K562 (cell line): ENCODE data around the gene MYOM1. TPM values are rescaled to one million over a fixed set of nuclear protein-coding genes. Genes with fewer than 3 reads are reported as not detected.

Experiments used
- BMI1 ChIP-seq: fragments of 150-350 bp; IDR thresholded peaks from 2 replicates; pipeline ENCODE4 v1.6.1; 2014; ENCODE audit warnings: low read length
- BRF1 ChIP-seq: IDR thresholded peaks from 3 replicates; pipeline ENCODE4 v1.6.1; 2011; ENCODE audit warnings: borderline replicate concordance, mild to moderate bottlenecking; ENCODE audit not compliant: insufficient read length; ENCODE audit errors: extremely low read depth
- CBX2 ChIP-seq: fragments of 200-600 bp; sonication (generic); IDR thresholded peaks from one replicate; pipeline ENCODE4 v1.6.1; 2012; ENCODE audit warnings: mild to moderate bottlenecking, low read length, inconsistent platforms; ENCODE audit not compliant: insufficient read depth, poor library complexity, severe bottlenecking
- CBX5 ChIP-seq: IDR thresholded peaks from 2 replicates; pipeline ENCODE4 v1.6.1; 2014; ENCODE audit warnings: low read depth, borderline replicate concordance
- EZH2 ChIP-seq: IDR thresholded peaks from 2 replicates; pipeline ENCODE4 v1.6.1; 2012; ENCODE audit warnings: low read depth, mild to moderate bottlenecking, inconsistent platforms, low read length, borderline replicate concordance
- GABPA ChIP-seq: fragments of 200-800 bp; sonication (Bioruptor generic); conservative IDR thresholded peaks from 2 replicates; pipeline ENCODE4 v1.6.1; 2016; ENCODE audit warnings: low read depth, missing genetic modification characterization, missing compliant biosample characterization
- GTF2A2 ChIP-seq: IDR thresholded peaks from 2 replicates; pipeline ENCODE4 v1.6.1; 2016; ENCODE audit warnings: mild to moderate bottlenecking, missing genetic modification characterization, missing compliant biosample characterization
- HDAC6 ChIP-seq: IDR thresholded peaks from 2 replicates; pipeline ENCODE4 v1.6.1; 2012; ENCODE audit warnings: low read depth, mild to moderate bottlenecking, control low read depth, inconsistent platforms, low read length, moderate library complexity
- KDM4B ChIP-seq, 2 experiments: fragments of 450-650 bp in 1 of 2; sonication (generic) in 1 of 2; IDR thresholded peaks; 2 replicates each; pipeline ENCODE4 v1.6.1; 2016 to 2017; ENCODE audit warnings: borderline replicate concordance in 2 of 2, antibody characterized with exemption in 1 of 2, low read depth in 1 of 2, mild to moderate bottlenecking in 1 of 2
- NFXL1 ChIP-seq: fragments of 450-650 bp; formaldehyde crosslinking; IDR thresholded peaks from 2 replicates; pipeline ENCODE4 v1.4.0; 2021; ENCODE audit warnings: mild to moderate bottlenecking
- POLR2B ChIP-seq: fragments of 450-650 bp; IDR thresholded peaks from 2 replicates; pipeline ENCODE4 v1.6.1; 2018; ENCODE audit warnings: low read depth; ENCODE audit not compliant: partially characterized antibody
- POLR3A ChIP-seq: IDR thresholded peaks from 2 replicates; pipeline ENCODE4 v1.6.1; 2011; ENCODE audit warnings: borderline replicate concordance, mild to moderate bottlenecking, moderate library complexity; ENCODE audit not compliant: insufficient read length, insufficient read depth; ENCODE audit errors: extremely low read depth
- RB1 ChIP-seq: fragments of 450-650 bp; IDR thresholded peaks from 2 replicates; pipeline ENCODE4 v1.6.1; 2017; ENCODE audit warnings: low read depth, mild to moderate bottlenecking
- RBM14 ChIP-seq: fragments of 200-400 bp; formaldehyde crosslinking; IDR thresholded peaks from 2 replicates; pipeline ENCODE4 v1.6.1; 2018; ENCODE audit warnings: low read depth, mild to moderate bottlenecking, low read length, moderate library complexity, borderline replicate concordance; ENCODE audit not compliant: insufficient read depth
- RBM39 ChIP-seq: fragments of 200-400 bp; formaldehyde crosslinking; optimal IDR thresholded peaks from 2 replicates; pipeline ENCODE3; 2018; ENCODE audit warnings: low read depth, low read length
- SOX6 ChIP-seq: fragments of 450-650 bp; IDR thresholded peaks from 2 replicates; pipeline ENCODE4 v1.6.1; 2014; ENCODE audit warnings: mild to moderate bottlenecking
- SRSF7 ChIP-seq: fragments of 200-400 bp; formaldehyde crosslinking; optimal IDR thresholded peaks from 2 replicates; pipeline ENCODE3; 2017; ENCODE audit warnings: mild to moderate bottlenecking, low read depth, low read length
- TEAD2 ChIP-seq: fragments of 450-650 bp; IDR thresholded peaks from 2 replicates; pipeline ENCODE4 v1.6.1; 2016; ENCODE audit warnings: missing genetic modification characterization, control low read depth, missing compliant biosample characterization
- THRAP3 ChIP-seq: fragments of 450-650 bp; IDR thresholded peaks from 2 replicates; pipeline ENCODE4 v1.6.1; 2016; ENCODE audit warnings: mild to moderate bottlenecking, inconsistent platforms, borderline replicate concordance
- ZBTB17 ChIP-seq: fragments of 450-650 bp; formaldehyde crosslinking; IDR thresholded peaks from 2 replicates; pipeline ENCODE4 v1.4.0; 2020; ENCODE audit warnings: mild to moderate bottlenecking
- ZFPM2 ChIP-seq: fragments of 250-450 bp; sonication (Bioruptor Pico); IDR thresholded peaks from 2 replicates; pipeline ENCODE4 v1.5.1; 2022; ENCODE audit warnings: mild to moderate bottlenecking
- ZNF140 ChIP-seq: fragments of 250-450 bp; sonication (Bioruptor Pico); IDR thresholded peaks from 2 replicates; pipeline ENCODE4 v1.8.0; 2021; ENCODE audit warnings: moderate library complexity, mild to moderate bottlenecking, inconsistent platforms
- ZNF197 ChIP-seq: fragments of 200-800 bp; sonication (Bioruptor generic); IDR thresholded peaks from 2 replicates; pipeline ENCODE4 v1.6.1; 2016; ENCODE audit warnings: low read depth, missing genetic modification characterization, missing compliant biosample characterization
- ZNF217 ChIP-seq: sonication (generic); formaldehyde crosslinking; IDR thresholded peaks from 2 replicates; pipeline ENCODE4 v1.8.0; 2022; ENCODE audit warnings: mild to moderate bottlenecking, missing genetic modification reagents
- ZNF232 ChIP-seq: sonication (generic); formaldehyde crosslinking; IDR thresholded peaks from 2 replicates; pipeline ENCODE4 v1.8.0; 2022; ENCODE audit warnings: mild to moderate bottlenecking, missing genetic modification reagents
- ZNF263 ChIP-seq: sonication (generic); formaldehyde crosslinking; IDR thresholded peaks from 2 replicates; pipeline ENCODE4 v1.8.0; 2022; ENCODE audit warnings: mild to moderate bottlenecking, missing genetic modification reagents, borderline replicate concordance
- polyA plus RNA-seq, 8 experiments: library from polyadenylated mRNA; depleted of rRNA in 4 of 8; stranded (reverse) in 5 of 8; unstranded in 3 of 8; fragments of >200 nt; fragmentation: Nextera tagmentation in 2 of 8; fragmentation: Illumina TruSeq in 1 of 8; extraction: Ambion mirVana in 2 of 8; extraction: Trizol in 1 of 8; gene quantifications; 2 replicates each; pipeline versions ENCODE4 v1.2.1 to v1.2.3, GENCODE V29; 2011 to 2014; ENCODE audit warnings: inconsistent platforms in 1 of 8, missing spikeins in 1 of 8
- total RNA-seq, 7 experiments: library from RNA; depleted of rRNA in 6 of 7; stranded (reverse); fragments of >200 nt in 6 of 7; fragmentation: Illumina TruSeq in 2 of 7; extraction: Trizol in 2 of 7; gene quantifications; 2 replicates each; pipeline versions ENCODE4 v1.2.1 to v1.2.3, GENCODE V29; 2011 to 2021; ENCODE audit warnings: low replicate concordance in 1 of 7
- TF ChIP-seq, protein P1 (sequence below), 3 experiments: fragments of 200-800 bp in 1 of 3; sonication (Bioruptor generic) in 1 of 3; sonication (generic) in 1 of 3; formaldehyde crosslinking in 1 of 3; IDR thresholded peaks; 2 replicates each; pipeline versions ENCODE4 v1.6.1 to v1.8.0; 2016 to 2022; ENCODE audit warnings: mild to moderate bottlenecking in 2 of 3, missing compliant biosample characterization in 2 of 3, missing genetic modification characterization in 2 of 3, missing genetic modification reagents in 1 of 3

MYOM1 gene
- total and polyA plus RNA-seq, 9 of the 15 experiments (the other 6 are each of a cell fraction or from before 2014, with no cell fraction given): 0.01 to 0.62 (median 0.25) TPM

DNA sequence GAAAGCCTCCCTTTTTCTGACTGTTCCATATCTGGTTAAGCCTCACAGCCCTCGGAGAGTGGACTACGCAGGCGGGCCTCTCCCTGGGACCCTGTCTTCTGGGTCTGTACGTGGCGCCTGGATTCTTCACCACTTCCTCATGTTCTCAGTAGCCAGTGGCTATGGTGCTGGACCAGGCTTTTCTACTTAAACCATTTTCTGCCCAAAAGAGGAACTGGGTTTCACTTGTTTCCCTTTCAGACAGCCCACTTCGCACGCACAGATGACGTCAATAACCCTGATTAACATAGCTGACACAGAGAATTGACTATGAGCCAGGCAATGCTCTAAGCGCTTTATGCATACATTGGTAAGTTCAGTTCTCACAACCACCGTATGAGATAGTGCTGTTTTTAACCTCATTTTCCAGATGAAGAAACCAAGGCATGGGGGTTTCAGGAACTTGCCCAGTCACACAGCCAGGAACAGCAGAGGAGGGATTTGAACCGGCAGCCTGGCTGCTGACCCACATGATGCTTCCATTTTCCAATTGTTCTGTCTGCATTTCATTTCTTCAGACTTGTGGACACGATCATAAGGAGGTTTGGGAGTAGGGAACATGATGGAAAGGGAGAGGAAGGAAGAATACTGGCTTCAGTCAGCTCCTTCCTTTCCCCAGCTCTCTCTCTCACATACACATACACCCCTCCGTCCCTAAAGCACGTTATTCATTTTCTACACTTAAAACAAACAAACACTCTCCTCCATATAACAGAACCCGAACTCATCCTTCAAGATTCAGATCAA lies 41.7 kb downstream of the MYOM1 start (continued):
- TF ChIP-seq EZH2 (no peak), CBX2 (no peak), ZNF263 (CRISPR knock-in tag) (no peak), HDAC6 (no peak), ZNF232 (CRISPR knock-in tag) (no peak), CBX5 (no peak), TEAD2 (tag) (no peak), POLR3A (no peak), ZFPM2 (CRISPR knock-in tag) (no peak), NFXL1 (CRISPR knock-in tag) (no peak), ZBTB17 (CRISPR knock-in tag) (no peak), KDM4B (IDR thresholded peaks at IDR 0.05; ENCODE audit: borderline replicate concordance in 2 of 2, low read depth in 1 of 2) (no peak), BMI1 (no peak), BRF1 (no peak), ZNF217 (no peak), GABPA (tag) (no peak; the same call in 1 of the 2 replicates), RBM39 (no peak), GTF2A2 (tag) (peak; percentile 7; the same call in 1 of the 2 replicates), POLR2B (no peak), ZNF140 (CRISPR knock-in tag) (no peak), SOX6 (0 out of 2 replicates have a peak, but pooled peaks have one; percentile 13), RBM14 (no peak), RB1 (no peak), SRSF7 (no peak), THRAP3 (no peak), ZNF197 (CRISPR knock-in tag) (no peak)
- TF ChIP-seq, protein P1, sequence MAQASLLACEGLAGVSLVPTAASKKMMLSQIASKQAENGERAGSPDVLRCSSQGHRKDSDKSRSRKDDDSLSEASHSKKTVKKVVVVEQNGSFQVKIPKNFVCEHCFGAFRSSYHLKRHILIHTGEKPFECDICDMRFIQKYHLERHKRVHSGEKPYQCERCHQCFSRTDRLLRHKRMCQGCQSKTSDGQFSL (CRISPR knock-in tag; IDR thresholded peaks at IDR 0.05): no peak
- TF ChIP-seq, protein P1 (tag; IDR thresholded peaks at IDR 0.05): no peak
